Stomach (tissue), 4 donors: Measurements from ENCODE around the gene ZC3H12D.

Source experiments
- CTCF ChIP-seq, 7 experiments: fragments of 450-650 bp in 4 of 7; fragments of 200-600 bp in 3 of 7; sonication (generic) in 3 of 7; IDR thresholded peaks; one replicate each; pipeline ENCODE4 v1.5.1; 2016 to 2019; ENCODE audit warnings: antibody characterized with exemption in 7 of 7, control low read depth in 2 of 7, mild to moderate bottlenecking in 1 of 7
- POLR2A ChIP-seq, 4 donors: fragments of 450-650 bp; IDR thresholded peaks; one replicate each; pipeline ENCODE4 v1.6.1; 2016; ENCODE audit warnings: antibody characterized with exemption in 4 of 4, control low read depth in 2 of 4, mild to moderate bottlenecking in 1 of 4, moderate library complexity in 1 of 4
- POLR2AphosphoS5 ChIP-seq, 3 donors: sonication (generic); formaldehyde crosslinking; IDR thresholded peaks; one replicate each; pipeline ENCODE4 v1.6.1; 2016; ENCODE audit warnings: antibody characterized with exemption in 3 of 3

GRCh38 chr6:149457316-149457884, 27.4 kb downstream of the ZC3H12D start:
- TF ChIP-seq POLR2A (IDR thresholded peaks at IDR 0.05) (no peak), CTCF (IDR thresholded peaks at IDR 0.05) (no peak), POLR2AphosphoS5 (IDR thresholded peaks at IDR 0.05) (no peak)
